Esophagus muscularis mucosa (tissue), 4 donors: ENCODE measurements around the gene TSEN15.

Experiments used
- CTCF ChIP-seq, 3 experiments: fragments of 200-600 bp in 2 of 3; fragments of 450-650 bp in 1 of 3; sonication (generic) in 2 of 3; IDR thresholded peaks; one replicate each; pipeline ENCODE4 v1.5.1; 2017 to 2019; ENCODE audit warnings: antibody characterized with exemption in 3 of 3, mild to moderate bottlenecking in 2 of 3, moderate library complexity in 1 of 3
- EP300 ChIP-seq: sonication (generic); formaldehyde crosslinking; IDR thresholded peaks from one replicate; pipeline ENCODE4 v1.6.1; 2017; ENCODE audit warnings: antibody characterized with exemption
- POLR2A ChIP-seq: fragments of 450-650 bp; IDR thresholded peaks from one replicate; pipeline ENCODE4 v1.6.1; 2017; ENCODE audit warnings: antibody characterized with exemption, moderate library complexity, mild to moderate bottlenecking, low read depth
- POLR2AphosphoS5 ChIP-seq, 2 donors: sonication (generic); formaldehyde crosslinking; IDR thresholded peaks; one replicate each; pipeline ENCODE4 v1.6.1; 2017; ENCODE audit warnings: antibody characterized with exemption in 2 of 2

- TF ChIP-seq POLR2A (no peak), CTCF (IDR thresholded peaks at IDR 0.05) (no peak), EP300 (no peak), POLR2AphosphoS5 (IDR thresholded peaks at IDR 0.05) (no peak)
These were observed 8.8 kb downstream of the TSEN15 start for GRCh38 chr1:184060316-184060715.
